Brain microvascular endothelial cell (primary cell): ENCODE measurements around the gene TMPRSS12.
"Not testable (repeated sequence)": the region's sequence is repeated elsewhere in the genome, so short reads cannot be mapped to it uniquely, and the experiment has no call there.

Experiments
- DNase-seq: peaks from one replicate; pipeline ENCODE4 v3.0.0-alpha.2; 2020
- H3K27ac ChIP-seq: fragments of 250-450 bp; sonication (Bioruptor Pico); 2 replicates; pipeline ENCODE4 v1.5.1; 2020; ENCODE audit warnings: mild to moderate bottlenecking, moderate library complexity
- H3K27me3 ChIP-seq: fragments of 250-450 bp; sonication (Bioruptor Pico); replicated peaks from 2 replicates; pipeline ENCODE4 v1.5.1; 2020; ENCODE audit warnings: mild to moderate bottlenecking
- H3K36me3 ChIP-seq: fragments of 250-450 bp; sonication (Bioruptor Pico); replicated peaks from 2 replicates; pipeline ENCODE4 v1.5.1; 2020; ENCODE audit warnings: mild to moderate bottlenecking
- H3K4me3 ChIP-seq: 2 replicates; pipeline ENCODE4 v1.5.1; 2011; ENCODE audit warnings: low read depth, mild to moderate bottlenecking, control low read depth, low read length, moderate library complexity
- in situ Hi-C: cut with HindIII; loops from 2 replicates; pipeline ENCODE4 v1.10.0; 2017; ENCODE audit warnings: low sequenced_read_pairs, low pct_ligation_motif_present
- TF ChIP-seq, protein P1 (sequence below): IDR thresholded peaks from 2 replicates; pipeline ENCODE4 v1.5.1; 2011; ENCODE audit warnings: low read depth, mild to moderate bottlenecking, moderate library complexity, low read length, control low read depth, inconsistent platforms; ENCODE audit errors: missing control alignments

TMPRSS12 gene

DNA sequence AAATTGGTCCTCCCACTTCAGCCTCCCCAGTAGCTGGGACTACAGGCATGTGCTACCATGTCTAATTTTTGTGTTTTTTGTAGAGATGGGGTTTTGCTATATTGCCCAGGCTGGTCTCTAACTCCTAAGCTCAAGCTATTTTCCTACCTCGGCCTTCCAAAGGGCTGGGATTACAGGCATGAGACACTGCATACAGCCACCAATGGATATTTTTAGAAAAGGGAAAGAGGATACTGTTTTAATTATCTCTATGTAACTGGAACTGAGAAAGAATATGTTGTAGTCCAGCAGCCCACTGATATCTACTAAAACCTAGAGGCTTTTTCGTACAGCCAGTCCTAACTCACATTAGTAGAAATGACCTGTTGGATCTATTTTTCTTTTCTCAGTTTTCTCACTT, 6.2 kb downstream of the TMPRSS12 start:
- TF ChIP-seq, protein P1, sequence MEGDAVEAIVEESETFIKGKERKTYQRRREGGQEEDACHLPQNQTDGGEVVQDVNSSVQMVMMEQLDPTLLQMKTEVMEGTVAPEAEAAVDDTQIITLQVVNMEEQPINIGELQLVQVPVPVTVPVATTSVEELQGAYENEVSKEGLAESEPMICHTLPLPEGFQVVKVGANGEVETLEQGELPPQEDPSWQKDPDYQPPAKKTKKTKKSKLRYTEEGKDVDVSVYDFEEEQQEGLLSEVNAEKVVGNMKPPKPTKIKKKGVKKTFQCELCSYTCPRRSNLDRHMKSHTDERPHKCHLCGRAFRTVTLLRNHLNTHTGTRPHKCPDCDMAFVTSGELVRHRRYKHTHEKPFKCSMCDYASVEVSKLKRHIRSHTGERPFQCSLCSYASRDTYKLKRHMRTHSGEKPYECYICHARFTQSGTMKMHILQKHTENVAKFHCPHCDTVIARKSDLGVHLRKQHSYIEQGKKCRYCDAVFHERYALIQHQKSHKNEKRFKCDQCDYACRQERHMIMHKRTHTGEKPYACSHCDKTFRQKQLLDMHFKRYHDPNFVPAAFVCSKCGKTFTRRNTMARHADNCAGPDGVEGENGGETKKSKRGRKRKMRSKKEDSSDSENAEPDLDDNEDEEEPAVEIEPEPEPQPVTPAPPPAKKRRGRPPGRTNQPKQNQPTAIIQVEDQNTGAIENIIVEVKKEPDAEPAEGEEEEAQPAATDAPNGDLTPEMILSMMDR = no peak
- H3K36me3 ChIP-seq = no peaks in the 10 kb centered on the region
- DNase-seq = no peak
- H3K27me3 ChIP-seq = no peaks in the 10 kb centered on the region
- in situ Hi-C loops = no loop called here
- no peak overlapping the region for H3K4me3 ChIP-seq
- H3K27ac ChIP-seq = no peak overlapping the region

DNA sequence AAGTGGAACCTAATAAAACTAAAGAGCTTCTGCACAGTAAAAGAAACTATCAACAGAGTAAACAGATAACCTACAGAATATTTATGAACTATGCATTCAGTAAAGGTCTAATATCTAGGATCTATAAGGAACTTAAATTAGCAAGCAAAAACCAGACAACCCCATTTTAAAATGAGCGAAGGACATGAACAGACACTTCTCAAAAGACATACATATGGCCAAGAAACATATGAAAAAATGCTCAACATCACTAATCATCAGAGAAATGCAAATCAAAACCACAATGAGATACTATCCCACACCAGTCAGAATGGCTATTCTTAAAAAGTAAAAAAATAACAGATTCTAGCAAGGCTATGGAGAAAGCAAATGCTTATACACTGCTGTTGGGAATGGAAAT, 12.5 kb downstream of the TMPRSS12 start:
- in situ Hi-C loops = not testable (repeated sequence)

DNA sequence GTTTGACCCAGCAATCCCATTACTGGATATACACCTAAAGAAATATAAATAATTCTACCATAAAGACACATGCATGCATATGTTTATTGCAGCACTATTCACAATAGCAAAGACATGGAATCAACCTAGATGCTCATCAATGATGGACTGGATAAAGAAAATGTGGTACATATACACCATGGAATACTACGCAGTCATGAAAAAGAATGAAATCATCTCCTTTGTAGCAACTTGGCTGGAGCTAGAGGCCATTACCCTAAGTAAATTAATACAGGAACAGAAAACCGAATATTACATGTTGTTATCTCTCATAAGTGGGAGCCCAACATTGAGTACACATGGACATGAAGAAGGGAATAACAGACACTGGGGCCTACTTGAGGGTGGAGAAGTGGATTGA, 13.0 kb downstream of the TMPRSS12 start:
- in situ Hi-C loops = not testable (repeated sequence)

More for the DNA sequence above, 12.5 kb downstream of the TMPRSS12 start:
- not testable (repeated sequence) for DNase-seq, H3K27me3 ChIP-seq, H3K4me3 ChIP-seq, H3K27ac ChIP-seq, H3K36me3 ChIP-seq

DNA sequence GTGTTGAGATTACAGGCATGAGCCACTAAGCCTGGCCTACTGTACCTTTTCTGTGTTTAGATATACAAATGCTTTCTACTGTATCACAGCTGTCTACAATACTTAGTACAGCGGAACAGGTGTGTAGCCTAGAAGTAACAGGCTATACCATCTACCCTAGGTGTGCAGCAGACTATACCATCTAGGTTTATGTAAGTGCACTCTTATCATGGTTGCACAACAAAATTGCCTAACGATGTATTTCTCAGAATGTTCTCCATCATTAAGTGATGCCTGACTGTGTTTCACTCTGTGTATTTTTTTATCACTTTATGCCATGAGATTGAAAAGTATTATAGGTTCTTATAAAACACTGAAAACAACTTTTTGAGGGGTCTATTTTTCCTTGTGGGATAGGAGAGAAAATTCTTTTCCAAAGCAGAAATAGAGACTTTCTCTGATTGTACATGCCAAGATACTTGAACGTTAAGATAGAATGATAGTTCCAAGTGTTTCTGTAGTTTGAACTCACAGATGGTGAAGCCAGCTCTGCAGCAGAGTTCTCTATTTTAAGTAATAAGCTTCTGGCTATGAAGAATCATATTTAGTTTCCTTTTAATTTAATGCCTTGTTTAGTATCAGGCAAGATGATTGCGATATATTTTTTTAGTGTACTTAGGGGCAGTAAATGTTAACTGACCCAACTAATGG, 17.0 kb downstream of the TMPRSS12 start:
- Histone ChIP-seq H3K36me3 (no peaks in the 10 kb centered on the region), H3K27me3 (no peaks in the 10 kb centered on the region), H3K27ac (no peak overlapping the region), H3K4me3 (no peak overlapping the region)
- TF ChIP-seq, protein P1 = no peak
- in situ Hi-C loops = no loop called here
- DNase-seq = no peak

More for the DNA sequence above, 13.0 kb downstream of the TMPRSS12 start:
- not testable (repeated sequence) for H3K27ac ChIP-seq, DNase-seq, H3K27me3 ChIP-seq, H3K4me3 ChIP-seq, H3K36me3 ChIP-seq

DNA sequence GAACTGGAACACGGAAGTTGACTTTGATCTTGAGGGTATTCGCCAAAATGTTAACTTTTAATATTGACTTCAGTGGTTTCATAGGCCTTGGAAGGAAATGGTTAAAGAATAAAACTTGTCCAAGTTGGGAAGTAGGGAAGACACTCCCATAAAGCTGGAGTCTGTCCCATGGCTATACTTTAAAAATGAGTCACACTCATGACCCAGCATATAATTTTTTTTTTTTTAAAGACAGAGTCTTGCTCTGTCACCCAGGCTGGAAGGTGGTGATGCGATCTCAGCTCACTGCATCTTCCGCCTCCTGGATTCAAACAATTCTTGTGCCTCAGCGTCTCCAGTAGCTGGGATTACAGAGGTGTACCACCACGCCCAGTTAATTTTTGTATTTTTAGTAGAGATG, 19.6 kb downstream of the TMPRSS12 start:
- peak; percentile 16 for DNase-seq
- no peak overlapping the region for H3K27ac ChIP-seq
- H3K4me3 ChIP-seq = no peak overlapping the region
- in situ Hi-C loops = no loop called here
- TF ChIP-seq, protein P1 = no peak
- H3K36me3 ChIP-seq = no peaks in the 10 kb centered on the region
- H3K27me3 ChIP-seq = no peaks in the 10 kb centered on the region

DNA sequence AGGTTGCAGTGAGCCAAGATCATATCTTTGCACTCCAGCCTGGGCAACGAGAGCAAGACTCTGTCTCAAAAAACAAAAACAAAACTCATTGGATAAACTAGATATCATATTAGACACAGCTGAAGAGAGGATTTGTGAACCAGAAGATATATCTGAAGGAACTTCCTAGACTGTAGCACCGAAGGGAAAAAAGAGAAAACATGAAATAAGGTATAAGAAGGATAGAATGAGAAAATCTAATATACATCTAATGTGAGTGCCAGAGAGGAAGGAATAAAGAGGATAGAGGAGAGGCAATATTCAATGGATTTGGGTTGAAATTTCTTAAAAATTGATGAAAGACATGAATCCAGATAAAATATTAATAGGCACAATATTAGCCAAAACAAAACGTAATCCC, 22.5 kb downstream of the TMPRSS12 start:
- no peak for DNase-seq
- no peaks in the 10 kb centered on the region for H3K36me3 ChIP-seq
- TF ChIP-seq, protein P1 = no peak
- no peaks in the 10 kb centered on the region for H3K27me3 ChIP-seq
- no peak overlapping the region for H3K27ac ChIP-seq
- in situ Hi-C loops = no loop called here
- H3K4me3 ChIP-seq = no peak overlapping the region

DNA sequence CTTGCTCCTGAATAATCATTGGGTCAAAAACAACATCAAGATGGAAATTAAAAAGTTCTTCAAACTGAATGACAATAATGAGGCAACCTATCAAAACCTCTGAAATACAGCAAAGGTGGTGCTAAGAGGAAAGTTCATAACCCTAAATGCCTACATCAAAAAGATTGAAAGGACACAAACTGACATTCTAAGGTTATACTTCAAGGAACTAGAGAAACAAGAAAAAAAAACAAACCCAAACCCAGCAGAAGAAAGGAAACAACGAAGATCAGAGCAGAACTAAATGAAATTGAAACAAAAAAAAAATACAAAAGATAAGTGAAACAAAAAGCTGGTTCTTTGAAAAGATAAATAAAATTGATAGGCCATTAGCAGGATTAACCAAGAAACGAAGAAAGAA, 26.2 kb downstream of the TMPRSS12 start:
- DNase-seq, in situ Hi-C loops, H3K27me3 ChIP-seq, H3K27ac ChIP-seq, H3K4me3 ChIP-seq, H3K36me3 ChIP-seq: not testable (repeated sequence)
